H9 (cell line): ENCODE measurements around the gene DCTN1. TPM values are rescaled to one million over a fixed set of nuclear protein-coding genes. Genes with fewer than 3 reads are reported as not detected.

Source experiments
- DNase-seq: peaks from one replicate; pipeline ENCODE4 v3.0.0-alpha.2; 2017
- H2AFZ ChIP-seq: one replicate; pipeline ENCODE4 v1.6.1; 2013; ENCODE audit warnings: mild to moderate bottlenecking, low read length, control low read depth, moderate library complexity
- H2AK5ac ChIP-seq: 2 replicates; pipeline ENCODE4 v1.6.1; 2013; ENCODE audit warnings: low read length, control low read depth, mixed read lengths; ENCODE audit not compliant: insufficient read length
- H2BK120ac ChIP-seq: one replicate; pipeline ENCODE4 v1.6.1; 2013; ENCODE audit warnings: low read depth, mild to moderate bottlenecking, low read length, control low read depth, inconsistent platforms; ENCODE audit not compliant: poor library complexity, severe bottlenecking
- H2BK12ac ChIP-seq: 2 replicates; pipeline ENCODE4 v1.6.1; 2013; ENCODE audit warnings: low read length, control low read depth, mixed read lengths, low read depth; ENCODE audit not compliant: insufficient read length
- H2BK15ac ChIP-seq: 2 replicates; pipeline ENCODE4 v1.6.1; 2013; ENCODE audit warnings: low read depth, low read length, control low read depth
- H2BK20ac ChIP-seq: one replicate; pipeline ENCODE4 v1.6.1; 2013; ENCODE audit warnings: low read depth, mild to moderate bottlenecking, low read length, control low read depth, inconsistent platforms; ENCODE audit not compliant: poor library complexity, severe bottlenecking
- H2BK5ac ChIP-seq: 2 replicates; pipeline ENCODE4 v1.6.1; 2013; ENCODE audit warnings: low read length, control low read depth, mixed read lengths; ENCODE audit not compliant: insufficient read length
- H3K14ac ChIP-seq: 2 replicates; pipeline ENCODE4 v1.6.1; 2013; ENCODE audit warnings: low read length, control low read depth; ENCODE audit not compliant: insufficient read depth
- H3K18ac ChIP-seq: 2 replicates; pipeline ENCODE4 v1.6.1; 2013; ENCODE audit warnings: low read depth, mild to moderate bottlenecking, mixed read lengths, low read length, control low read depth; ENCODE audit not compliant: insufficient read length
- H3K23ac ChIP-seq: 2 replicates; pipeline ENCODE4 v1.6.1; 2013; ENCODE audit warnings: low read length, control low read depth, mixed read lengths, low read depth; ENCODE audit not compliant: insufficient read length
- H3K23me2 ChIP-seq: 2 replicates; pipeline ENCODE4 v1.6.1; 2013; ENCODE audit warnings: low read depth, mild to moderate bottlenecking, mixed read lengths, low read length, control low read depth; ENCODE audit not compliant: insufficient read length, poor library complexity, severe bottlenecking
- H3K27ac ChIP-seq: 2 replicates; pipeline ENCODE4 v1.5.1; 2013; ENCODE audit warnings: low read length, control low read depth, mixed read lengths, low read depth; ENCODE audit not compliant: insufficient read length
- H3K27me3 ChIP-seq: 2 replicates; pipeline ENCODE4 v1.6.1; 2013; ENCODE audit warnings: low read length, control low read depth, inconsistent platforms; ENCODE audit not compliant: insufficient read depth
- H3K4ac ChIP-seq: 2 replicates; pipeline ENCODE4 v1.6.1; 2013; ENCODE audit warnings: low read depth, mild to moderate bottlenecking, control low read depth, inconsistent platforms, low read length, moderate library complexity
- H3K4me1 ChIP-seq: 2 replicates; pipeline ENCODE4 v1.6.1; 2013; ENCODE audit warnings: low read length, control low read depth, inconsistent platforms; ENCODE audit not compliant: insufficient read depth
- H3K4me2 ChIP-seq: 2 replicates; pipeline ENCODE4 v1.6.1; 2013; ENCODE audit warnings: low read length, control low read depth, mixed read lengths; ENCODE audit not compliant: insufficient read length, insufficient read depth
- H3K56ac ChIP-seq: 2 replicates; pipeline ENCODE4 v1.6.1; 2013; ENCODE audit warnings: low read depth, mild to moderate bottlenecking, mixed read lengths, low read length, control low read depth; ENCODE audit not compliant: insufficient read length
- H3K79me1 ChIP-seq: 2 replicates; pipeline ENCODE4 v1.6.1; 2013; ENCODE audit warnings: low read depth, mild to moderate bottlenecking, moderate library complexity, low read length, control low read depth, inconsistent platforms; ENCODE audit not compliant: insufficient read depth, poor library complexity, severe bottlenecking
- H3K79me2 ChIP-seq: 2 replicates; pipeline ENCODE4 v1.6.1; 2013; ENCODE audit warnings: low read length, control low read depth, inconsistent platforms; ENCODE audit not compliant: insufficient read depth
- H3K9ac ChIP-seq: 2 replicates; pipeline ENCODE4 v1.6.1; 2013; ENCODE audit warnings: low read length, control low read depth, mixed read lengths; ENCODE audit not compliant: insufficient read length; ENCODE audit errors: extremely low read depth
- H3K9me3 ChIP-seq: one replicate; pipeline ENCODE4 v1.6.1; 2013; ENCODE audit warnings: low read depth, low read length, inconsistent platforms; ENCODE audit not compliant: control insufficient read depth
- H3T11ph ChIP-seq: one replicate; pipeline ENCODE4 v1.6.1; 2013; ENCODE audit warnings: mild to moderate bottlenecking, low read length, control low read depth, inconsistent platforms
- H4K20me1 ChIP-seq: one replicate; pipeline ENCODE4 v1.6.1; 2013; ENCODE audit not compliant: control insufficient read depth, insufficient read length, insufficient read depth
- H4K5ac ChIP-seq: 2 replicates; pipeline ENCODE4 v1.6.1; 2013; ENCODE audit warnings: low read depth, mild to moderate bottlenecking, mixed read lengths, low read length, control low read depth; ENCODE audit not compliant: insufficient read length
- H4K8ac ChIP-seq: replicated peaks from 2 replicates; pipeline ENCODE4 v1.6.1; 2013; ENCODE audit warnings: low read length, control low read depth, mixed read lengths, low read depth; ENCODE audit not compliant: insufficient read length
- H4K91ac ChIP-seq: 2 replicates; pipeline ENCODE4 v1.6.1; 2013; ENCODE audit warnings: low read depth, mild to moderate bottlenecking, moderate library complexity, mixed read lengths, low read length, control low read depth; ENCODE audit not compliant: insufficient read length
- H3K27ac Mint-ChIP-seq, 3 experiments: 2 replicates in 2 of 3; 3 replicates in 1 of 3; pipeline ENCODE4 v1.8.0; 2020 to 2021; ENCODE audit warnings: mixed read lengths in 3 of 3, mild to moderate bottlenecking in 1 of 3, moderate library complexity in 1 of 3
- H3K27me3 Mint-ChIP-seq: 2 replicates; pipeline ENCODE4 v1.8.0; 2021; ENCODE audit warnings: low read depth, mild to moderate bottlenecking, moderate library complexity, mixed read lengths
- H3K36me3 Mint-ChIP-seq, 3 experiments: 2 replicates in 2 of 3; 3 replicates in 1 of 3; pipeline ENCODE4 v1.8.0; 2020 to 2021; ENCODE audit warnings: low read depth in 3 of 3, mixed read lengths in 3 of 3; ENCODE audit not compliant: insufficient read depth in 1 of 3
- H3K4me1 Mint-ChIP-seq, 2 experiments: 2 replicates each; pipeline ENCODE4 v1.8.0; 2020; ENCODE audit warnings: mixed read lengths in 2 of 2
- H3K4me3 Mint-ChIP-seq, 2 experiments: 2 replicates in 1 of 2; 3 replicates in 1 of 2; pipeline ENCODE4 v1.8.0; 2020 to 2021; ENCODE audit warnings: mild to moderate bottlenecking in 2 of 2, mixed read lengths in 2 of 2, moderate library complexity in 1 of 2
- H3K9me3 Mint-ChIP-seq, 2 experiments: 2 replicates in 1 of 2; 3 replicates in 1 of 2; pipeline ENCODE4 v1.8.0; 2020; ENCODE audit warnings: mild to moderate bottlenecking in 2 of 2, mixed read lengths in 2 of 2, moderate library complexity in 1 of 2
- CTCF ChIP-seq: fragments of 200-600 bp; sonication (generic); conservative IDR thresholded peaks from 3 replicates; pipeline ENCODE4 v1.8.0; 2021; ENCODE audit warnings: antibody characterized with exemption, mild to moderate bottlenecking
- WGBS: extraction: QIAGEN DNeasy Blood & Tissue Kit; methylation state at CpG from one replicate; pipeline ENCODE4 v1.1.7; 2013; ENCODE audit warnings: missing lambda C conversion rate, low lambda C conversion rate, mixed read lengths; ENCODE audit not compliant: insufficient read length; ENCODE audit errors: extremely low coverage; 5-methylcytosine and 5-hydroxymethylcytosine counted together
- total RNA-seq: library from RNA; stranded (reverse); gene quantifications from 2 replicates; pipeline ENCODE4 v1.2.1, GENCODE V29; 2021

The DCTN1 gene
- total RNA-seq, 1 experiment from 2014 or later = 141 TPM

GRCh38 chr2:74419345-74419744 is 39.2 kb upstream of the DCTN1 start:
- no peaks in the 10 kb centered on the region for H3K9me3 ChIP-seq
- H3K14ac ChIP-seq = no peak overlapping the region
- H2AFZ ChIP-seq = no peak overlapping the region
- no peaks in the 10 kb centered on the region for H3K79me2 ChIP-seq
- no peak overlapping the region for H2AK5ac ChIP-seq
- Mint-ChIP-seq H3K36me3 (peaks cover 0 to 10% (median 2%) of the 10 kb centered on the region in 3 experiments; a peak in 6 of 7 replicates), H3K4me3 (no peak overlapping the region), H3K27ac (no peak overlapping the region), H3K27me3 (peaks cover 30% of the 10 kb centered on the region), H3K9me3 (no peaks in the 10 kb centered on the region; a peak in 1 of 5 replicates), H3K4me1 (peaks cover 11 to 25% of the 10 kb centered on the region in 2 experiments)
- no peak overlapping the region for H3K4ac ChIP-seq
- H4K20me1 ChIP-seq = no peaks in the 10 kb centered on the region
- no peak overlapping the region for H3K27ac ChIP-seq
- DNase-seq = no peak
- H3K4me1 ChIP-seq = no peaks in the 10 kb centered on the region
- H4K5ac ChIP-seq = no peak overlapping the region
- no peak overlapping the region for H3K23ac ChIP-seq
- no peak overlapping the region for H3K56ac ChIP-seq
- no peak overlapping the region for H3K4me2 ChIP-seq
- no peak overlapping the region for H4K8ac ChIP-seq
- no peaks in the 10 kb centered on the region for H3K27me3 ChIP-seq
- H2BK5ac ChIP-seq = no peak overlapping the region
- no peak for TF ChIP-seq CTCF
- H3K9ac ChIP-seq = no peak overlapping the region
- H3K79me1 ChIP-seq = no peaks in the 10 kb centered on the region
- H3K23me2 ChIP-seq = peaks cover 9% of the 10 kb centered on the region
- no peak overlapping the region for H2BK15ac ChIP-seq
- H2BK20ac ChIP-seq = no peak overlapping the region
- no peak overlapping the region for H3K18ac ChIP-seq
- no peak overlapping the region for H3T11ph ChIP-seq
- H4K91ac ChIP-seq = no peak overlapping the region
- H2BK12ac ChIP-seq = no peak overlapping the region
- no CpG with 5 or more reads among the region's 1 CpG for WGBS
- H2BK120ac ChIP-seq = no peak overlapping the region
